GM12878 (cell line): Measurements from ENCODE around the gene ACSF3. TPM values are rescaled to one million over a fixed set of nuclear protein-coding genes. Genes with fewer than 3 reads are reported as not detected.

Experiments used
- ATAC-seq: fragments of 200-7000 bp; cut with Tn5 transposase; 3 replicates; pipeline ENCODE4 v1.9.1; 2020; ENCODE audit warnings: mild to moderate bottlenecking, moderate library complexity
- BruUV-seq: library from RNA; stranded (reverse); fragments of 400-500 nt; replicated peaks from 2 replicates; lab custom pipeline; 2021; lab: Mats Ljungman, UMichigan
- CTCF ChIA-PET: fragments of 300-600 bp; sonication (Branson Sonifier 250); formaldehyde crosslinking; extraction: SDS; loops from one replicate; lab custom pipeline; 2021; ENCODE audit warnings: inconsistent platforms; lab: Yijun Ruan, JAX
- POLR2A ChIA-PET: fragments of 350-600 bp; formaldehyde crosslinking; extraction: SDS; loops from one replicate; lab custom pipeline; 2021; ENCODE audit warnings: inconsistent platforms; lab: Charles Lee
- RAD21 ChIA-PET: fragments of 300-600 bp; sonication (Branson Sonifier 250); formaldehyde crosslinking; loops from one replicate; lab custom pipeline; 2023; ENCODE audit warnings: antibody characterized with exemption; ENCODE audit not compliant: unreplicated experiment; lab: Charles Lee
- SMC1A ChIA-PET: fragments of 300-600 bp; sonication (Branson Sonifier 250); formaldehyde crosslinking; loops from one replicate; lab custom pipeline; 2023; ENCODE audit not compliant: unreplicated experiment, uncharacterized antibody; lab: Charles Lee
- DNase-seq: peaks from one replicate; pipeline ENCODE4 v3.0.0-alpha.2; 2011; ENCODE audit warnings: low read depth, low spot score
- FAIRE-seq: peaks from 3 replicates; lab custom pipeline; 2011; peaks lifted over from hg19 to GRCh38; lab: Jason Lieb, UNC
- H2AFZ ChIP-seq: 2 replicates; pipeline ENCODE4 v1.6.0; 2011; ENCODE audit warnings: low read depth, low read length, control low read depth; ENCODE audit not compliant: control insufficient read depth
- H3K27ac ChIP-seq: 2 replicates; pipeline ENCODE4 v1.5.1; 2011; ENCODE audit warnings: control low read depth; ENCODE audit not compliant: control insufficient read depth, insufficient read depth
- H3K27me3 ChIP-seq, 2 experiments: replicated peaks in 1 of 2; 2 replicates each; pipeline versions ENCODE4 v1.6.0 to v1.6.1; 2011; ENCODE audit warnings: low read length in 1 of 2; ENCODE audit not compliant: control insufficient read depth in 2 of 2, insufficient read depth in 2 of 2
- H3K36me3 ChIP-seq, 2 experiments: 2 replicates each; pipeline ENCODE4 v1.5.1; 2011; ENCODE audit warnings: low read length in 1 of 2; ENCODE audit not compliant: control insufficient read depth in 2 of 2, insufficient read depth in 2 of 2
- H3K4me1 ChIP-seq: 2 replicates; pipeline ENCODE4 v1.6.1; 2011; ENCODE audit warnings: mild to moderate bottlenecking, low read length, moderate library complexity, mixed read lengths; ENCODE audit not compliant: control insufficient read depth, insufficient read depth
- H3K4me2 ChIP-seq: 2 replicates; pipeline ENCODE4 v1.6.0; 2011; ENCODE audit warnings: control low read depth; ENCODE audit not compliant: control insufficient read depth, insufficient read depth
- H3K4me3 ChIP-seq: fragments of 200-600 bp; sonication (generic); 2 replicates; pipeline ENCODE4 v1.5.1; 2016
- H3K79me2 ChIP-seq: 2 replicates; pipeline ENCODE4 v1.6.0; 2011; ENCODE audit warnings: low read length; ENCODE audit not compliant: control insufficient read depth, insufficient read depth
- H3K9ac ChIP-seq: 2 replicates; pipeline ENCODE4 v1.8.0; 2011; ENCODE audit warnings: low read length, control low read depth, mixed read lengths; ENCODE audit not compliant: control insufficient read depth, insufficient read depth
- H3K9me3 ChIP-seq: replicated peaks from 3 replicates; pipeline ENCODE4 v1.5.1; 2011; ENCODE audit warnings: mild to moderate bottlenecking, low read length; ENCODE audit not compliant: control insufficient read depth, insufficient read depth
- H4K20me1 ChIP-seq: 2 replicates; pipeline ENCODE4 v1.6.0; 2011; ENCODE audit not compliant: control insufficient read depth, insufficient read depth
- ATF2 ChIP-seq: IDR thresholded peaks from 2 replicates; pipeline ENCODE4 v1.6.1; 2012; ENCODE audit warnings: low read length, inconsistent platforms
- BCL11A ChIP-seq: IDR thresholded peaks from 2 replicates; pipeline ENCODE4 v1.6.1; 2011; ENCODE audit warnings: low read depth, low read length
- BMI1 ChIP-seq: fragments of 450-650 bp; IDR thresholded peaks from 2 replicates; pipeline ENCODE4 v1.6.1; 2016; ENCODE audit warnings: mild to moderate bottlenecking, moderate library complexity, borderline replicate concordance
- CEBPZ ChIP-seq: fragments of 150-350 bp; IDR thresholded peaks from 2 replicates; pipeline ENCODE4 v1.6.1; 2016; ENCODE audit warnings: low read depth, low read length
- EP300 ChIP-seq, 2 experiments: fragments of 150-350 bp in 1 of 2; IDR thresholded peaks; 2 replicates each; pipeline ENCODE4 v1.6.1; 2011 to 2012; ENCODE audit warnings: low read depth in 2 of 2, low read length in 2 of 2, borderline replicate concordance in 1 of 2, improper control_type of control experiment in 1 of 2, inconsistent platforms in 1 of 2; ENCODE audit not compliant: control insufficient read depth in 1 of 2
- ESRRA ChIP-seq: IDR thresholded peaks from 2 replicates; pipeline ENCODE4 v1.6.1; 2012; ENCODE audit warnings: mild to moderate bottlenecking, low read length, improper control_type of control experiment
- JUND ChIP-seq: IDR thresholded peaks from 2 replicates; pipeline ENCODE4 v1.6.1; 2012; ENCODE audit warnings: low read depth, mild to moderate bottlenecking, low read length, improper control_type of control experiment, moderate library complexity
- MTA3 ChIP-seq: IDR thresholded peaks from 2 replicates; pipeline ENCODE4 v1.6.1; 2012; ENCODE audit warnings: low read length, inconsistent platforms, borderline replicate concordance
- NR2C2 ChIP-seq: IDR thresholded peaks from 2 replicates; pipeline ENCODE4 v1.6.1; 2011; ENCODE audit warnings: borderline replicate concordance, low read depth; ENCODE audit not compliant: control insufficient read depth, insufficient read length
- SMARCA5 ChIP-seq: fragments of 450-650 bp; IDR thresholded peaks from 2 replicates; pipeline ENCODE4 v1.6.1; 2017; ENCODE audit warnings: mild to moderate bottlenecking
- SREBF2 ChIP-seq: IDR thresholded peaks from 2 replicates; pipeline ENCODE4 v1.6.1; 2012; ENCODE audit warnings: mild to moderate bottlenecking, low read length
- TCF12 ChIP-seq: IDR thresholded peaks from 2 replicates; pipeline ENCODE4 v1.6.1; 2011; ENCODE audit warnings: low read depth, mild to moderate bottlenecking, low read length
- WRNIP1 ChIP-seq: IDR thresholded peaks from 2 replicates; pipeline ENCODE4 v1.6.1; 2011; ENCODE audit warnings: low read depth, low read length, improper control_type of control experiment, borderline replicate concordance
- ZNF24 ChIP-seq: fragments of 450-650 bp; IDR thresholded peaks from 2 replicates; pipeline ENCODE4 v1.6.1; 2017; ENCODE audit warnings: antibody characterized with exemption, mild to moderate bottlenecking
- ZNF384 ChIP-seq: IDR thresholded peaks from 2 replicates; pipeline ENCODE4 v1.6.1; 2012; ENCODE audit warnings: low read depth, mild to moderate bottlenecking, low read length, improper control_type of control experiment, borderline replicate concordance
- ZSCAN29 ChIP-seq: fragments of 450-650 bp; IDR thresholded peaks from 2 replicates; pipeline ENCODE4 v1.6.1; 2017; ENCODE audit warnings: mild to moderate bottlenecking, moderate library complexity
- WGBS: methylation state at CpG from one replicate; pipeline ENCODE4 v1.1.6; 2016; ENCODE audit warnings: low lambda C conversion rate; ENCODE audit not compliant: insufficient replicate concordance, insufficient coverage; ENCODE audit errors: missing lambda C conversion rate; 5-methylcytosine and 5-hydroxymethylcytosine counted together
- in situ Hi-C: fragments of 300-500 bp; cut with MboI; formaldehyde crosslinking; loops from 9 replicates; pipeline ENCODE4 v1.14.3; 2018; ENCODE audit warnings: mixed read lengths
- intact Hi-C: fragments of 100-400 bp; cut with micrococcal nuclease; formaldehyde crosslinking; loops from one replicate; pipeline ENCODE4 v1.14.2; 2022; ENCODE audit not compliant: unreplicated experiment
- polyA plus RNA-seq, 11 experiments: library from polyadenylated mRNA; depleted of rRNA in 4 of 11; unstranded in 6 of 11; stranded (reverse) in 5 of 11; fragments of >200 nt; fragmentation: Nextera tagmentation in 4 of 11; fragmentation: Illumina TruSeq in 1 of 11; extraction: Ambion mirVana in 4 of 11; extraction: Trizol in 1 of 11; gene quantifications; 1 replicate in 1 of 11; 2 replicates in 10 of 11; pipeline versions ENCODE4 v1.2.1 to v1.2.3, GENCODE V29; 2011 to 2016; ENCODE audit warnings: inconsistent platforms in 2 of 11, missing spikeins in 2 of 11, low read depth in 1 of 11
- total RNA-seq, 4 experiments: library from RNA; depleted of rRNA in 3 of 4; stranded (reverse); fragments of >200 nt in 3 of 4; fragmentation: Illumina TruSeq in 1 of 4; extraction: Trizol in 1 of 4; gene quantifications; 2 replicates each; pipeline versions ENCODE4 v1.2.1 to v1.2.3, GENCODE V29; 2013 to 2021
- TF ChIP-seq, protein P1 (sequence below): fragments of 450-650 bp; IDR thresholded peaks from 2 replicates; pipeline ENCODE4 v1.6.1; 2016; ENCODE audit warnings: mild to moderate bottlenecking

Gene ACSF3
- total and polyA plus RNA-seq, 10 of the 15 experiments (the other 5 are each of a cell fraction or from before 2014, with no cell fraction given) = 1.0 to 44.4 (median 25.8) TPM

GRCh38 chr16:89159066-89159849 is 65.6 kb downstream of the ACSF3 start (continued):
- TF ChIP-seq WRNIP1 (no peak), ZNF24 (no peak)
- TF ChIP-seq, all 136 proteins: peak for 0

DNA sequence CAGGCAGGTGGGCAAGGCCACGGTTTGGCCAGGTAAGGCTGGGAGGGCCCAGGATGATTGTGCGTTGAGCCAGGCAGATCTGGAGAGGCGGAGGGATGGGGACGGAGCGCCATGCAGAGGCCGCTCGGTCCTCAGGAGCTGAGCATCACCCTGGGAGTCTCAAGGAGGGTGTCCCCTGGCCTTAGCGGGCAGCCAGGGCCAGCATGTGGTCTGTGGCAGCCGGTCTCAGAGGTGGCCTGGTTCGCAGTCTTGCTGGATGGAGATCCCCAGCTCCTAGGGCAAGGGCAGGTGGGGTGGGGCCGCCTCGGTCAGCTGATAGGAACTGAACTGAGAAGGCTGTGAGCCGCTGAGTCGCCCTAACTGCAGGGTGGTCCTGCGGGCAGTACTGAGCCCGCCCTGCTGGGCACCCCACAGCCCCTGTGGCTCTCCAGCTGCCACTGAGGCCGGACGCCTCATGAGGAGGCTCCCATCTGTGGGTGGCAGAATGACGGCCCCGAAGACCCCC is 66.2 kb downstream of the ACSF3 start:
- H3K27ac ChIP-seq = no peak overlapping the region
- FAIRE-seq (no peak), DNase-seq (no peak), ATAC-seq (no peak)
- intact Hi-C loops (no loop called here), in situ Hi-C loops (no loop called here)
- H3K4me2 ChIP-seq = no peak overlapping the region
- no peaks in the 10 kb centered on the region for H3K27me3 ChIP-seq
- BruUV-seq = no TSS peak
- H4K20me1 ChIP-seq = no peaks in the 10 kb centered on the region
- no peak overlapping the region for H3K9ac ChIP-seq
- no peaks in the 10 kb centered on the region for H3K79me2 ChIP-seq
- 79% methylated on average over 19 of the region's 20 CpGs for WGBS
- H2AFZ ChIP-seq = no peak overlapping the region
- ChIA-PET CTCF (no interaction called here), RAD21 (no interaction called here), SMC1A (no interaction called here), POLR2A (no interaction called here)
- H3K4me1 ChIP-seq = no peaks in the 10 kb centered on the region
- H3K36me3 ChIP-seq = no peaks in the 10 kb centered on the region
- H3K9me3 ChIP-seq = no peaks in the 10 kb centered on the region; the same call in 2 of the 3 replicates
- no peak overlapping the region for H3K4me3 ChIP-seq
- TF ChIP-seq BMI1 = no peak
- TF ChIP-seq NR2C2 = no peak
- no peak for TF ChIP-seq CEBPZ
- no peak for TF ChIP-seq ZSCAN29
- TF ChIP-seq SMARCA5 = no peak
- TF ChIP-seq MTA3 = no peak
- no peak for TF ChIP-seq ESRRA
- no peak for TF ChIP-seq TCF12
- no peak for TF ChIP-seq ZNF384
- no peak for TF ChIP-seq ATF2
- TF ChIP-seq JUND = no peak
- TF ChIP-seq BCL11A = no peak
- TF ChIP-seq, protein P1, sequence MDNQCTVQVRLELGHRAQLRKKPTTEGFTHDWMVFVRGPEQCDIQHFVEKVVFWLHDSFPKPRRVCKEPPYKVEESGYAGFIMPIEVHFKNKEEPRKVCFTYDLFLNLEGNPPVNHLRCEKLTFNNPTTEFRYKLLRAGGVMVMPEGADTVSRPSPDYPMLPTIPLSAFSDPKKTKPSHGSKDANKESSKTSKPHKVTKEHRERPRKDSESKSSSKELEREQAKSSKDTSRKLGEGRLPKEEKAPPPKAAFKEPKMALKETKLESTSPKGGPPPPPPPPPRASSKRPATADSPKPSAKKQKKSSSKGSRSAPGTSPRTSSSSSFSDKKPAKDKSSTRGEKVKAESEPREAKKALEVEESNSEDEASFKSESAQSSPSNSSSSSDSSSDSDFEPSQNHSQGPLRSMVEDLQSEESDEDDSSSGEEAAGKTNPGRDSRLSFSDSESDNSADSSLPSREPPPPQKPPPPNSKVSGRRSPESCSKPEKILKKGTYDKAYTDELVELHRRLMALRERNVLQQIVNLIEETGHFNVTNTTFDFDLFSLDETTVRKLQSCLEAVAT = no peak
- no peak for TF ChIP-seq EP300 (IDR thresholded peaks at IDR 0.05; ENCODE audit: borderline replicate concordance in 1 of 2, control insufficient read depth in 1 of 2, low read depth in 2 of 2, low read length in 2 of 2)
- no peak for TF ChIP-seq SREBF2
